ENCODE measurements around the gene SNX14.

GRCh38 chr6:85490516-85491248 lies 103.0 kb downstream of the SNX14 start:
- no peak for TF ChIP-seq CTCF (IDR thresholded peaks at IDR 0.05; ENCODE audit: insufficient read depth, low read depth, low read length)
- no peak for TF ChIP-seq EZH2 (IDR thresholded peaks at IDR 0.05; ENCODE audit: insufficient read depth, low read length)

Data from astrocyte (in vitro differentiated cells and primary cell).